Measurements from ENCODE around the gene TIGD4.

- TF ChIP-seq CTCF (IDR thresholded peaks at IDR 0.05) (no peak), POLR2A (IDR thresholded peaks at IDR 0.05) (no peak)
These were observed 31.3 kb upstream of the TIGD4 start for GRCh38 chr4:152810715-152811287.

All from body of pancreas (tissue), 4 donors.